ENCODE data around the gene POLR3B.
"Not testable (repeated sequence)": the region's sequence is repeated elsewhere in the genome, so short reads cannot be mapped to it uniquely, and the experiment has no call there.

The POLR3B gene

GRCh38 chr12:106381866-106382265, 24.3 kb downstream of the POLR3B start:
- not testable (repeated sequence) for H3K4me1 ChIP-seq (ENCODE audit: control insufficient read depth, insufficient read depth, low read length); H3K9ac ChIP-seq (ENCODE audit: low read depth, low read length); H3K27me3 ChIP-seq (ENCODE audit: control insufficient read depth, insufficient read depth, low read length); H3K36me3 ChIP-seq (ENCODE audit: control insufficient read depth, insufficient read depth, low read length); H3K9me3 ChIP-seq (ENCODE audit: control insufficient read depth, insufficient read depth, low read length); H3K4me3 ChIP-seq (ENCODE audit: low read depth, low read length)

- Histone ChIP-seq H3K27me3 (ENCODE audit: control insufficient read depth, insufficient read depth, low read length) (no peaks in the 10 kb centered on the region), H3K9ac (ENCODE audit: low read depth, low read length) (no peak overlapping the region), H3K9me3 (ENCODE audit: control insufficient read depth, insufficient read depth, low read length) (no peaks in the 10 kb centered on the region), H3K4me3 (ENCODE audit: low read depth, low read length) (no peak overlapping the region), H3K4me1 (ENCODE audit: control insufficient read depth, insufficient read depth, low read length) (peaks cover 4% of the 10 kb centered on the region), H3K36me3 (ENCODE audit: control insufficient read depth, insufficient read depth, low read length) (no peaks in the 10 kb centered on the region)
These were observed 29.4 kb downstream of the POLR3B start for GRCh38 chr12:106386813-106387535.

- no peaks in the 10 kb centered on the region for H3K9me3 ChIP-seq (ENCODE audit: control insufficient read depth, insufficient read depth, low read length)
- H3K4me1 ChIP-seq (ENCODE audit: control insufficient read depth, insufficient read depth, low read length): peaks cover 4% of the 10 kb centered on the region
- H3K4me3 ChIP-seq (ENCODE audit: low read depth, low read length): no peak overlapping the region
- H3K9ac ChIP-seq (ENCODE audit: low read depth, low read length): no peak overlapping the region
- H3K36me3 ChIP-seq (ENCODE audit: control insufficient read depth, insufficient read depth, low read length): no peaks in the 10 kb centered on the region
- no peaks in the 10 kb centered on the region for H3K27me3 ChIP-seq (ENCODE audit: control insufficient read depth, insufficient read depth, low read length)
These were observed 30.4 kb downstream of the POLR3B start for GRCh38 chr12:106387848-106388377.

- Histone ChIP-seq H3K4me1 (ENCODE audit: control insufficient read depth, insufficient read depth, low read length) (peaks cover 4% of the 10 kb centered on the region), H3K4me3 (ENCODE audit: low read depth, low read length) (no peak overlapping the region), H3K36me3 (ENCODE audit: control insufficient read depth, insufficient read depth, low read length) (no peaks in the 10 kb centered on the region), H3K27me3 (ENCODE audit: control insufficient read depth, insufficient read depth, low read length) (no peaks in the 10 kb centered on the region), H3K9ac (ENCODE audit: low read depth, low read length) (no peak overlapping the region), H3K9me3 (ENCODE audit: control insufficient read depth, insufficient read depth, low read length) (no peaks in the 10 kb centered on the region)
These were observed 31.6 kb downstream of the POLR3B start for GRCh38 chr12:106389151-106389550.

- H3K36me3 ChIP-seq (ENCODE audit: control insufficient read depth, insufficient read depth, low read length): peaks cover 1% of the 10 kb centered on the region
- H3K27me3 ChIP-seq (ENCODE audit: control insufficient read depth, insufficient read depth, low read length): no peaks in the 10 kb centered on the region
- no peak overlapping the region for H3K9ac ChIP-seq (ENCODE audit: low read depth, low read length)
- H3K4me1 ChIP-seq (ENCODE audit: control insufficient read depth, insufficient read depth, low read length): peaks cover 4% of the 10 kb centered on the region
- peaks cover 5% of the 10 kb centered on the region for H3K9me3 ChIP-seq (ENCODE audit: control insufficient read depth, insufficient read depth, low read length)
- no peak overlapping the region for H3K4me3 ChIP-seq (ENCODE audit: low read depth, low read length)
These were observed 35.2 kb downstream of the POLR3B start for GRCh38 chr12:106392759-106393158.

GRCh38 chr12:106409878-106410277, 52.3 kb downstream of the POLR3B start:
- Histone ChIP-seq H3K9me3 (ENCODE audit: control insufficient read depth, insufficient read depth, low read length) (no peaks in the 10 kb centered on the region), H3K36me3 (ENCODE audit: control insufficient read depth, insufficient read depth, low read length) (no peaks in the 10 kb centered on the region), H3K4me3 (ENCODE audit: low read depth, low read length) (no peak overlapping the region), H3K9ac (ENCODE audit: low read depth, low read length) (no peak overlapping the region), H3K4me1 (ENCODE audit: control insufficient read depth, insufficient read depth, low read length) (no peaks in the 10 kb centered on the region), H3K27me3 (ENCODE audit: control insufficient read depth, insufficient read depth, low read length) (no peaks in the 10 kb centered on the region)

GRCh38 chr12:106412563-106412962, 55.0 kb downstream of the POLR3B start:
- H3K9me3 ChIP-seq (ENCODE audit: control insufficient read depth, insufficient read depth, low read length): no peaks in the 10 kb centered on the region
- no peaks in the 10 kb centered on the region for H3K36me3 ChIP-seq (ENCODE audit: control insufficient read depth, insufficient read depth, low read length)
- no peak overlapping the region for H3K9ac ChIP-seq (ENCODE audit: low read depth, low read length)
- no peak overlapping the region for H3K4me3 ChIP-seq (ENCODE audit: low read depth, low read length)
- no peaks in the 10 kb centered on the region for H3K4me1 ChIP-seq (ENCODE audit: control insufficient read depth, insufficient read depth, low read length)
- no peaks in the 10 kb centered on the region for H3K27me3 ChIP-seq (ENCODE audit: control insufficient read depth, insufficient read depth, low read length)

- Histone ChIP-seq H3K27me3 (ENCODE audit: control insufficient read depth, insufficient read depth, low read length) (no peaks in the 10 kb centered on the region), H3K36me3 (ENCODE audit: control insufficient read depth, insufficient read depth, low read length) (no peaks in the 10 kb centered on the region), H3K9ac (ENCODE audit: low read depth, low read length) (no peak overlapping the region), H3K4me1 (ENCODE audit: control insufficient read depth, insufficient read depth, low read length) (no peaks in the 10 kb centered on the region), H3K9me3 (ENCODE audit: control insufficient read depth, insufficient read depth, low read length) (no peaks in the 10 kb centered on the region), H3K4me3 (ENCODE audit: low read depth, low read length) (no peak overlapping the region)
These were observed 57.6 kb downstream of the POLR3B start for GRCh38 chr12:106415134-106415533.

- H3K9me3 ChIP-seq (ENCODE audit: control insufficient read depth, insufficient read depth, low read length): no peaks in the 10 kb centered on the region
- no peaks in the 10 kb centered on the region for H3K4me1 ChIP-seq (ENCODE audit: control insufficient read depth, insufficient read depth, low read length)
- H3K9ac ChIP-seq (ENCODE audit: low read depth, low read length): no peak overlapping the region
- no peaks in the 10 kb centered on the region for H3K36me3 ChIP-seq (ENCODE audit: control insufficient read depth, insufficient read depth, low read length)
- H3K4me3 ChIP-seq (ENCODE audit: low read depth, low read length): no peak overlapping the region
- no peaks in the 10 kb centered on the region for H3K27me3 ChIP-seq (ENCODE audit: control insufficient read depth, insufficient read depth, low read length)
These were observed 58.7 kb downstream of the POLR3B start for GRCh38 chr12:106416273-106416672.

- Histone ChIP-seq H3K4me3 (ENCODE audit: low read depth, low read length) (no peak overlapping the region), H3K9me3 (ENCODE audit: control insufficient read depth, insufficient read depth, low read length) (no peaks in the 10 kb centered on the region), H3K36me3 (ENCODE audit: control insufficient read depth, insufficient read depth, low read length) (no peaks in the 10 kb centered on the region), H3K9ac (ENCODE audit: low read depth, low read length) (no peak overlapping the region), H3K4me1 (ENCODE audit: control insufficient read depth, insufficient read depth, low read length) (no peaks in the 10 kb centered on the region), H3K27me3 (ENCODE audit: control insufficient read depth, insufficient read depth, low read length) (no peaks in the 10 kb centered on the region)
These were observed 60.7 kb downstream of the POLR3B start for GRCh38 chr12:106417926-106418910.

GRCh38 chr12:106418970-106419369, 61.4 kb downstream of the POLR3B start:
- no peak overlapping the region for H3K4me3 ChIP-seq (ENCODE audit: low read depth, low read length)

More at GRCh38 chr12:106418970-106419369, 61.4 kb downstream of the POLR3B start:
- H3K9ac ChIP-seq (ENCODE audit: low read depth, low read length): no peak overlapping the region
- H3K36me3 ChIP-seq (ENCODE audit: control insufficient read depth, insufficient read depth, low read length): no peaks in the 10 kb centered on the region
- no peaks in the 10 kb centered on the region for H3K4me1 ChIP-seq (ENCODE audit: control insufficient read depth, insufficient read depth, low read length)
- no peaks in the 10 kb centered on the region for H3K27me3 ChIP-seq (ENCODE audit: control insufficient read depth, insufficient read depth, low read length)
- H3K9me3 ChIP-seq (ENCODE audit: control insufficient read depth, insufficient read depth, low read length): no peaks in the 10 kb centered on the region
